ENCODE data around the gene IRS2. TPM values are rescaled to one million over a fixed set of nuclear protein-coding genes. Genes with fewer than 3 reads are reported as not detected.

The IRS2 gene
- total and polyA plus RNA-seq, 9 donors: 14.6 to 40.9 (median 26.6) TPM

DNA sequence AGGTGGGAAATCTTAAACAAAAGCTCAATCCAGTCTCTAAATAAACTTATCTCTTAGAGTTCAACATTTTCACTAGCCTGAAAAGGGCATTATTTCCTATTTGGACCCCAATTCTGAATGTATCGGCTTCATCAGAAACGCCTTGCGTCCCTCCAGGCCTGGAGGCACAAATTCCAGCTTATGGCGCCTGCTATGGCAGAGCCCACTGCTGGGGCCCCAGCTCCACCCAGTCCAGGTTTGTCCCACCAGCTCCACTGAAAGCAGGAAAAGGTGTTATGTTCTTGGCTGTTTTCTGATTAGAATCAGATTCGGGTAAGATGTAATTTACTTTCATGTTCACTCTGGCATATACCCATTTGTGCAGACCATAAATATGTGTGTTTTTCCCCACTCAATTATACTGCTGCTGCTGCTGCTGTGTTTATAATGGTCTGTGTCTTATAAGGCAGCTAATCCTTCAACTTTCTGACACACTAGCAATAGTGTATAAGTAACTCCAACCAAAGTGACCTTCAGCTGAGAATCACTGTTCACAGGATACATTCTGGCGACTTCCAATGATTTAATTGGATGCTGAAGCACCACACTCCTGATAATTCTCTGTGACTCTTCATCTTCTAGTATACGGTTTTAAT is 6.4 kb downstream of the IRS2 start:
- no peaks in the 10 kb centered on the region for H3K36me3 ChIP-seq
- H3K9me3 ChIP-seq: no peaks in the 10 kb centered on the region
- peaks cover 27% of the 10 kb centered on the region for H3K4me1 ChIP-seq (ENCODE audit: insufficient read depth)
- no peaks in the 10 kb centered on the region for H3K27me3 ChIP-seq
- peak overlapping the region; percentile 45 for H3K4me3 ChIP-seq
- no peak for DNase-seq
- WGBS, 3 donors: 38 to 48% (median 38%) methylated on average over 7 of the region's 7 CpGs
- TF ChIP-seq POLR2A (IDR thresholded peaks at IDR 0.05) (no peak), EP300 (IDR thresholded peaks at IDR 0.05) (no peak)
- TF ChIP-seq, protein P1, sequence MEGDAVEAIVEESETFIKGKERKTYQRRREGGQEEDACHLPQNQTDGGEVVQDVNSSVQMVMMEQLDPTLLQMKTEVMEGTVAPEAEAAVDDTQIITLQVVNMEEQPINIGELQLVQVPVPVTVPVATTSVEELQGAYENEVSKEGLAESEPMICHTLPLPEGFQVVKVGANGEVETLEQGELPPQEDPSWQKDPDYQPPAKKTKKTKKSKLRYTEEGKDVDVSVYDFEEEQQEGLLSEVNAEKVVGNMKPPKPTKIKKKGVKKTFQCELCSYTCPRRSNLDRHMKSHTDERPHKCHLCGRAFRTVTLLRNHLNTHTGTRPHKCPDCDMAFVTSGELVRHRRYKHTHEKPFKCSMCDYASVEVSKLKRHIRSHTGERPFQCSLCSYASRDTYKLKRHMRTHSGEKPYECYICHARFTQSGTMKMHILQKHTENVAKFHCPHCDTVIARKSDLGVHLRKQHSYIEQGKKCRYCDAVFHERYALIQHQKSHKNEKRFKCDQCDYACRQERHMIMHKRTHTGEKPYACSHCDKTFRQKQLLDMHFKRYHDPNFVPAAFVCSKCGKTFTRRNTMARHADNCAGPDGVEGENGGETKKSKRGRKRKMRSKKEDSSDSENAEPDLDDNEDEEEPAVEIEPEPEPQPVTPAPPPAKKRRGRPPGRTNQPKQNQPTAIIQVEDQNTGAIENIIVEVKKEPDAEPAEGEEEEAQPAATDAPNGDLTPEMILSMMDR (IDR thresholded peaks at IDR 0.05): no peak
- H3K27ac ChIP-seq: no peak overlapping the region
- intact Hi-C loops (cut with DNase I): loop anchor here in 3 of 4 donors (5.0 to 10.0 kb wide), 3 partner anchors 625 to 815 kb away; no protein-coding TSS in a partner anchor

DNA sequence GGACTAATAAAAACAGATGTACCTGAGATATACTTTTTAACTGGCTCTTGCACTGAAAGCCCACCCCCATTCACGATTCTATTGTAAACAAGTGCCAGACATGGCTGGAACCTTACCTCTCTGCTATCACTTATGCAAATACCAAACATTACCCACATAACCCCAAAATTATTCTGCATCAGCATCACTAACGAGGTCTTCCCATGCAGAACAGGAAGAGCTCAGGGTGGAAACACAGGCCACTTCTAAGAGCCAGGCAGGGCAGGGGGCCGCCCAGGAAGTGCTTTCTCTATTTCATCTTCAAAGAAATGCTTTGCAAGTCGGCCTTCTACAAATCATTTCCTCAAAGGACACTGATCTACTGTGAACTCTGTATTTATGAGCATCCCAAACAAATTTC is 7.3 kb downstream of the IRS2 start:
- TF ChIP-seq EP300 (IDR thresholded peaks at IDR 0.05) (no peak), POLR2A (IDR thresholded peaks at IDR 0.05) (no peak)
- TF ChIP-seq, protein P1 (IDR thresholded peaks at IDR 0.05): no peak
- Histone ChIP-seq H3K27me3 (no peaks in the 10 kb centered on the region), H3K4me1 (ENCODE audit: insufficient read depth) (peaks cover 26% of the 10 kb centered on the region), H3K4me3 (peak overlapping the region; percentile 45), H3K9me3 (no peaks in the 10 kb centered on the region), H3K36me3 (no peaks in the 10 kb centered on the region), H3K27ac (no peak overlapping the region)
- intact Hi-C loops (cut with DNase I): no loop called here
- 30 to 37% (median 32%) methylated on average over 4 of the region's 4 CpGs for WGBS, 3 donors
- no peak for DNase-seq

DNA sequence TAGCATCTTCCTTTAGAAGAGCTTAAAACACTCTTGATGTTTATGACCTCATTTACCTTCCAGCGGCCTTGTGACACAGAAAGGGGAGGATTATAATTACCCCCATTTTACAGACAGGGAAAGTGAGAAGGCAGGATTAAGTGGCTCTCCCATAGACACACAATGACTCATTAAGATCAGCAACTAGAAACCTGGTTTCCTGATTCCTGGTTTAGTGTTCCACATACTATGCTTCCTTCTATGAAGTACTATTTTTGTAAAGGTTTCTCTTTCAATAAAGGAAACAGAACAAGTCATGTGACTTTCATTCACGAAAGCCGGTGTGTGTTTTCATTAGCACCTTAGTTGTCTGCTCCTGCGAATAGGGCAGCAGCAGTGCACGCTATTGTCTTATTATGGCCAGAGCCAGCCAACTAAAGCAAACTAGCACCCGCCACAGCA is 8.3 kb downstream of the IRS2 start:
- intact Hi-C loops (cut with DNase I): no loop called here
- 31 to 37% (median 33%) methylated on average over 6 of the region's 6 CpGs for WGBS, 3 donors
- H3K4me1 ChIP-seq (ENCODE audit: insufficient read depth): peaks cover 16% of the 10 kb centered on the region

DNA sequence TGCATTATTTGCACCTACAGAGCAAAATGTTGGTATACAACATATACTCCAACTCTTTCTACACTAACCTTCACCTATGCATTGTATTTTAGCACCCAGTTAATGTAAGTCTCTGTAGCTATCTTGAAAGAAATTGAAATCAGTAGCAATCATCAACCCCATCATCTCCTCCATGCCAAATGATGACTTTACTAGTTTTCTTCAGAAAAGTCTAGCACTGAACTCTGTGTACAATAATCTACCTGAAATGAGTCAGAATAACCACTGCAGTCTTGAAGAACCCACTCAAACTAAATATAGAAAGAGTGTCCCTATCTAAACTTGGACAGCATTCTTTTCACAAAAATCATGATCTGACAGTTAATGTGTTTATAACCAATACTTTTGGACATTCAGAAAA is 9.8 kb downstream of the IRS2 start:
- Histone ChIP-seq H3K27me3 (no peaks in the 10 kb centered on the region), H3K9me3 (no peaks in the 10 kb centered on the region), H3K27ac (no peak overlapping the region), H3K4me1 (ENCODE audit: insufficient read depth) (peaks cover 11% of the 10 kb centered on the region), H3K36me3 (no peaks in the 10 kb centered on the region), H3K4me3 (no peak overlapping the region)
- no peak for TF ChIP-seq EP300 (IDR thresholded peaks at IDR 0.05)
- TF ChIP-seq, protein P1 (IDR thresholded peaks at IDR 0.05): no peak
- no peak for TF ChIP-seq POLR2A (IDR thresholded peaks at IDR 0.05)
- DNase-seq: no peak
- intact Hi-C loops (cut with DNase I): no loop called here

More for the DNA sequence above, 8.3 kb downstream of the IRS2 start:
- Histone ChIP-seq H3K9me3 (no peaks in the 10 kb centered on the region), H3K27me3 (no peaks in the 10 kb centered on the region), H3K27ac (no peak overlapping the region), H3K4me3 (peak overlapping the region; percentile 15), H3K36me3 (no peaks in the 10 kb centered on the region)
- no peak for DNase-seq
- TF ChIP-seq, protein P1 (IDR thresholded peaks at IDR 0.05): no peak
- TF ChIP-seq EP300 (IDR thresholded peaks at IDR 0.05): no peak
- no peak for TF ChIP-seq POLR2A (IDR thresholded peaks at IDR 0.05)
